NCI-H1694 treated with DMSO at 0.1 percent for 48 hours (cell line): ENCODE results near the gene PI4K2B.
"Not testable (repeated sequence)": the region's sequence is repeated elsewhere in the genome, so short reads cannot be mapped to it uniquely, and the experiment has no call there.

Experiments
- DNase-seq: peaks from one replicate; lab custom pipeline; 2025; lab: John Stamatoyannopoulos, UW

The PI4K2B gene

GRCh38 chr4:25242195-25242594 lies 8.4 kb downstream of the PI4K2B start:
- not testable (repeated sequence) for DNase-seq

- no peak for DNase-seq
Observed at GRCh38 chr4:25245181-25245580, 11.3 kb downstream of the PI4K2B start.

GRCh38 chr4:25246680-25247611 lies 13.1 kb downstream of the PI4K2B start:
- no peak for DNase-seq

DNA sequence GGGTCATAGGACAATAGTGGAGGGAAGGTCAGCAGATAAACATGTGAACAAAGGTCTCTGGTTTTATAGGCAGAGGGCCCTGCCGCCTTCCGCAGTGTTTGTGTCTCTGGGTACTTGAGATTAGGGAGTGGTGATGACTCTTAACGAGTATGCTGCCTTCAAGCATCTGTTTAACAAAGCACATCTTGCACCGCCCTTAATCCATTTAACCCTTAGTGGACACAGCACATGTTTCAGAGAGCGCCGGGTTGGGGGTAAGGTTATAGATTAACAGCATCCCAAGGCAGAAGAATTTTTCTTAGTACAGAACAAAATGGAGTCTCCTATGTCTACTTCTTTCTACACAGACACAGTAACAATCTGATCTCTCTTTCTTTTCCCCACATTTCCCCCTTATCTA lies 15.0 kb downstream of the PI4K2B start:
- DNase-seq: not testable (repeated sequence)

DNA sequence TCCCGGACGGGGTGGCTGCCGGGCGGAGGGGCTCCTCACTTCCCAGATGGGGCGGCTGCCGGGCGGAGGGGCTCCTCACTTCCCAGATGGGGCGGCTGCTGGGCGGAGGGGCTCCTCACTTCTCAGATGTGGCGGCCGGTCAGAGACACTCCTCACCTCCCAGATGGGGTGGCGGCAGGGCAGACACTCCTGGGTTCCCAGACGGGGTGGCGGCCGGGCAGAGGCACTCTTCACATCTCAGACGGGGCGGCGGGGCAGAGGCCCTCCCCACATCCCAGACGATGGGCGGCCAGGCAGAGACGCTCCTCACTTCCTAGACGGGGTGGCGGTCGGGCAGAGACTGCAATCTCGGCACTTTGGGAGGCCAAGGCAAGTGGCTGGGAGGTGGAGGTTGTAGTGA lies 15.7 kb downstream of the PI4K2B start:
- DNase-seq: not testable (repeated sequence)

GRCh38 chr4:25252230-25253070 lies 18.6 kb downstream of the PI4K2B start:
- no peak for DNase-seq

- DNase-seq: no peak
Observed at GRCh38 chr4:25253071-25253445, 19.2 kb downstream of the PI4K2B start.

GRCh38 chr4:25253786-25254185 lies 20.0 kb downstream of the PI4K2B start:
- not testable (repeated sequence) for DNase-seq

DNA sequence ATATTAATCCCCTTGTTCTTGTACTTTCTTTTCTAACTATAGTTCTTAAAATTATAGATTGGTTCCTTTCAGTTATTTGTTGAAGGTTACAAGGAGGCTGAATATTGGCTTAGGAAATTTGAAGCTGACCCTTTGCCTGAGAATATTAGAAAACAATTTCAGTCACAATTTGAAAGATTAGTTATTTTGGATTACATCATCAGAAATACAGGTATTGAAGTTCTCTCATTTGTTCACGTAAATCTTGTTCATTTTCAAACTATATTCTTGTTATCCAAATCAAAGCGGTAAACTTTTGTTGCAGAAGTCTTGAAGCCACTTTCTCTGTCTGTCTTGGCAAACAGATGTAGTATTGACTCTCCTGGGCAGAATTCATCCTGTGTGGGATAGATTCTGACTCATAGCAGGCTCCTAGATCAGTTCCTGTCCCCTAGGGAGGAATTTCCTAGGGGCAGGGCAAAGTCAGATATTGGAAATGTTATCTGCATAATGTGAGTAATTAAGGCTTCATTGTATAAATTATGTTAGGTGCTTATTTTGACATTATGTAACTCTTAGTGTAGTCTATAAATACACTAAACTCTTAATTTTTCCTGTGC lies 25.2 kb downstream of the PI4K2B start:
- no peak for DNase-seq

- no peak for DNase-seq
Observed at GRCh38 chr4:25271866-25272265, 38.0 kb downstream of the PI4K2B start.

- no peak for DNase-seq
Observed at GRCh38 chr4:25280210-25280609, 46.4 kb downstream of the PI4K2B start.

- DNase-seq: no peak
Observed at GRCh38 chr4:25283948-25284347, 50.1 kb downstream of the PI4K2B start.

DNA sequence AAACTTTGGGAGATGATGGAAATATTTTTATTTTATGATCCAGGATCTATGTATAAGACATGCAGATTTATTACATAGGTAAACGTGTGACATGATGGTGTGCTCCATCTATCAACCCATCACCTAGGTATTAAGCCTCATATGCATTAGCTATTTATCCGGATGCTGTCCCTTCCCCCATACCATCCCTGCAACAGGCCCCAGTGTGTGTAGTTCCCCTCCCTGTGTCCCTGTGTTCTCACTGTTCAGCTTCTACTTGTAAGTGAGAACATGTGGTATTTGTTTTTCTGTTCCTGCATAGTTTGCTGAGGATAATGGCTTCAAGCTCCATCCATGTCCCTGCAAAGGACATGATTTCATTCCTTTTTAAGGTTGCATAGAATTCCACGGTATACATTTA lies 50.6 kb downstream of the PI4K2B start:
- DNase-seq: no peak

- no peak for DNase-seq
Observed at GRCh38 chr4:25290490-25291067, 56.7 kb downstream of the PI4K2B start.

GRCh38 chr4:25291158-25291733 lies 57.4 kb downstream of the PI4K2B start:
- no peak for DNase-seq

- no peak for DNase-seq
Observed at GRCh38 chr4:25297528-25298242, 63.9 kb downstream of the PI4K2B start.

DNA sequence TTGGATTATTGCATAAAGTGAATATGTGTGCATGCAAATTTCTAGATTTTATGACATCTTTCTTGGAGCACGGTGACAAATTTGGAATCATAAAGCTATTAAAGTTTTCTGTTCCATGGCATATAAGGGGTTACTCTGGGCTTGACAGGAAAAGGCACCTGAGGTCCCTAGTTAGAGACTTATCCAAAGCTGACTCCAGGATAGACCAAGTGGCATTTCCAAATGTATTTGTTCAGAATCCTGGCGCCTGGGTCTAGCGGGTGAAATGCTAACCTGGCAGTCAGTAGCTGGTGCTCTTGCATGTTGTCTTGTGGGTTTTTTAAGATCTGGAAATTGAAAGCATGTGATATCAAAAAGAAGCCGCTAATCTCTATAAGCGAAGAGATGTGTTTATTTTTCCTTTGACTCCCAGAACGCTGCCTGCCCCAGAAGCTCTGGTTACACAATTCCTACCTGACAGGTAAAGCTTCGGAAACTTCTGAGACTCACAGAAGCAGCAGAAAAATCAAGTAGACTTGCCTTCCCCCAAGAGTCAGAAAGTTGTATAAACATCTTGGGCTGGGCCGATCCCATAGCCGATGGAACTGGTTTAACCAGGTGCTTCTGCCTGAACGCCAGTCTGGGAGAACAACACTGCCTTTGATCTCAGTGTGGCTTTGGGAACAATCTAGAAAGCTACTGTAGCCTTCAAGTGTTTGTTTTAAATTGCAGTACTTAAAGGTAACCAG lies 65.8 kb downstream of the PI4K2B start:
- DNase-seq: no peak

DNA sequence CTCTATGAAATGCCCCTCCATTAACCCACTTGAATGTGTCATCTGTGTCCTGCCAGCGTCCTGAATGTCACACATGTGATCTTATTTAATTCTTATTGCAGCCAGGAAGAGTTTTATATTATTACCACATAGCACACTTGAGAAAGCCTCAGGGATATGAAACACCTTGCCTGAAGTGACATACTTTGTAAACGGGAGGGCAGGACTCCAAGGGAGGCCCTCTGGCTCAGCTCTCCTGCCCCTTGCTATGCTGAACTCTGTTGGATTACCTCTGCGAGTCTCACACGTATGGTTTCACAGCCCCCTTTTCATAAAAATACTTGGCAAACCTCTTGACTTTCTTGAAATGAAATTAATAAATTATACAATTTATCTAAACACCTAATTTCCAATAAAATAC lies 67.6 kb downstream of the PI4K2B start:
- no peak for DNase-seq

DNA sequence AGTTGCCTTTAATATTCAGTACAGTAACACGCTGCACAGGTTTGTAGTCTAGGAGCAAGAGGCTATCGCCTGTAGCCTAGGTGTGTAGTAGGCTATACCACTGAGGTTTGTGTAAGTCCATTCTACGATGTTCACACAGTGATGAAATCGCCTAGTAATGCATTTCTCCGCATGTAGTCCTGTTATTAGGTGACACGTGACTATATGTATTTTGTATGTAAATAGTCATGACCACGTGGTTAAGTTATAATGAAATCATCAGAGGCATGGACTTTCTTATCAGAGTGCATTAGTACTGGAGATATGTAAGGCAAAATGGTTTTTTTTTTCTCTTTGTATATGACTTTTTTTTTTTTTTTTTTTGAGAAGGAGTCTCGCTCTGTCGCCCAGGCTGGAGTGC lies 68.8 kb downstream of the PI4K2B start:
- no peak for DNase-seq

DNA sequence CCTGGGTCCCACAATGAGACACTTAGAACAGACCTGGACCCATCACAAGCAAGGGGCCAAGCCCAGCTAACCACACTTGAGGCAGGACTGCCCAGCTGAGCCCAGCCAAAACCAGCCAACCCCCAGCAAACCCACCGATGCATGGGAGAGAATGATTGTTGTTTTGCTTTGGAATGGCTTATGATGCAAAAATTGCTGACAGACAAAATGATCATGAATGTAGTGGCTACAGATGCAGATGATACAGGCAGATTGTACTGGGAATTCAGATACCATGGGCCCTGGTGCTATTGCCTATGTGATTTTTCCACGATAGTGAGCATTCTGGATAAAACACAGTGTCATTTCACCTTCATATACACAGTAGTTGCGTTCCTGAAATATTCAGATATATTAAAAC lies 69.7 kb downstream of the PI4K2B start:
- no peak for DNase-seq
